Ishikawa (cell line): ENCODE measurements around the gene NLK.

ENCODE experiments used
- FOXM1 ChIP-seq: IDR thresholded peaks from 2 replicates; pipeline ENCODE4 v1.6.1; 2012; ENCODE audit warnings: low read depth, borderline replicate concordance
- RAD21 ChIP-seq: IDR thresholded peaks from 2 replicates; pipeline ENCODE4 v1.6.1; 2012; ENCODE audit warnings: low read depth
- TAF1 ChIP-seq: IDR thresholded peaks from 2 replicates; pipeline ENCODE4 v1.6.1; 2012; ENCODE audit warnings: low read depth, mild to moderate bottlenecking

DNA sequence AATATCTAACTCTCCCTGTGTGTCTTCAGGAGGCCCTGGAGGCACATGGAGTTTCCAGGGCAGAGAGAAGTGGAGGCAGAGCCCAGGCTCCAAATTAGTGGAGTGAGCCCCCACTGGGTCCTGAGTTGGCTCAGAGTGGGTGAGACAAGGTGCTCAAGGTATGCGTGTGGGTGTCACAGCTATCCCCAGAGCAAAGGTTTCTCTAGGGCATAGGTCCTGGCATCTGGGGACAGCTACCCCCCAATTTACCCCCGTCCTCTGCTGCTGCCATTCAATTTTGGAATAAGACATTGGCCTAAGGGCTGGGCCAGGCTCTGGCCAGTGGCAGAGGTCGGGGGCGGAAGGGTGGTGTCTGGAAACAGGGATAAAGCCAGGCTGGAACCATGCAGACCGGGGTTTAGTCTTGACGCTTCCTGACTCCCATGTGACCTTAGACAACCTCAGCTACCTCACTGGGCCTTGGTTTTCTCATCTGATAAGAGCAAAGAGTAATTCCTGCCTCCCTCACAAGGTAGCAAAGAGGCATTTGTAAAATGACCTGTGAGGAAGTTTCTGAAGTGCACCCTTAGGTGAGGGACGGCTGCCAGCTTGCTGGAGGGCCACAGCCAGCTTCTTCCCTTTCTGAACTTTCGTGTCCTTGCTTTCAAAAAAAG is 198.3 kb downstream of the NLK start:
- TF ChIP-seq FOXM1 (no peak), RAD21 (no peak), TAF1 (no peak)
